GM13977 (cell line): ENCODE results near the gene SCAF4.

Source experiments
- DNase-seq: peaks from one replicate; pipeline ENCODE4 v3.0.0; 2012; ENCODE audit warnings: low spot score
- in situ Hi-C: fragments of 300-500 bp; cut with MboI; formaldehyde crosslinking; loops from one replicate; pipeline ENCODE4 v1.12.0; 2022; ENCODE audit warnings: low sequenced_read_pairs, low pct_unique_long_range_greater_than_20kb, mixed read lengths, inconsistent platforms; ENCODE audit not compliant: unreplicated experiment
- TF ChIP-seq, protein P1 (sequence below): IDR thresholded peaks from 2 replicates; pipeline ENCODE4 v1.5.1; 2012; ENCODE audit warnings: mild to moderate bottlenecking, control low read depth; ENCODE audit not compliant: insufficient read depth; ENCODE audit errors: extremely low read depth, missing control alignments

Gene SCAF4

DNA sequence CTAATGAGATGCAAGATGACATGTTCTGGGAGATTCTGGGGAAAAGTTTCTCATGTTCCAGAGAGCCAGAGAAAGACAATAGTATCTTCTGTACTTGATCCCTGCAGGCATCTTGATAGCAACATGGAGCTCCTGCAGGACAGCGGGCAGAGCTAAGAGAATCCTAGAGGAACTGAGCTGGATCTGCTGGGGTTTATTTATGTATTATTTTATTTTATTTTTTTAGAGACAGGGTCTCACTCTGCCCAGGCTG is 22.7 kb upstream of the SCAF4 start:
- in situ Hi-C loops: no loop called here
- no peak for DNase-seq
- TF ChIP-seq, protein P1, sequence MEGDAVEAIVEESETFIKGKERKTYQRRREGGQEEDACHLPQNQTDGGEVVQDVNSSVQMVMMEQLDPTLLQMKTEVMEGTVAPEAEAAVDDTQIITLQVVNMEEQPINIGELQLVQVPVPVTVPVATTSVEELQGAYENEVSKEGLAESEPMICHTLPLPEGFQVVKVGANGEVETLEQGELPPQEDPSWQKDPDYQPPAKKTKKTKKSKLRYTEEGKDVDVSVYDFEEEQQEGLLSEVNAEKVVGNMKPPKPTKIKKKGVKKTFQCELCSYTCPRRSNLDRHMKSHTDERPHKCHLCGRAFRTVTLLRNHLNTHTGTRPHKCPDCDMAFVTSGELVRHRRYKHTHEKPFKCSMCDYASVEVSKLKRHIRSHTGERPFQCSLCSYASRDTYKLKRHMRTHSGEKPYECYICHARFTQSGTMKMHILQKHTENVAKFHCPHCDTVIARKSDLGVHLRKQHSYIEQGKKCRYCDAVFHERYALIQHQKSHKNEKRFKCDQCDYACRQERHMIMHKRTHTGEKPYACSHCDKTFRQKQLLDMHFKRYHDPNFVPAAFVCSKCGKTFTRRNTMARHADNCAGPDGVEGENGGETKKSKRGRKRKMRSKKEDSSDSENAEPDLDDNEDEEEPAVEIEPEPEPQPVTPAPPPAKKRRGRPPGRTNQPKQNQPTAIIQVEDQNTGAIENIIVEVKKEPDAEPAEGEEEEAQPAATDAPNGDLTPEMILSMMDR: no peak

DNA sequence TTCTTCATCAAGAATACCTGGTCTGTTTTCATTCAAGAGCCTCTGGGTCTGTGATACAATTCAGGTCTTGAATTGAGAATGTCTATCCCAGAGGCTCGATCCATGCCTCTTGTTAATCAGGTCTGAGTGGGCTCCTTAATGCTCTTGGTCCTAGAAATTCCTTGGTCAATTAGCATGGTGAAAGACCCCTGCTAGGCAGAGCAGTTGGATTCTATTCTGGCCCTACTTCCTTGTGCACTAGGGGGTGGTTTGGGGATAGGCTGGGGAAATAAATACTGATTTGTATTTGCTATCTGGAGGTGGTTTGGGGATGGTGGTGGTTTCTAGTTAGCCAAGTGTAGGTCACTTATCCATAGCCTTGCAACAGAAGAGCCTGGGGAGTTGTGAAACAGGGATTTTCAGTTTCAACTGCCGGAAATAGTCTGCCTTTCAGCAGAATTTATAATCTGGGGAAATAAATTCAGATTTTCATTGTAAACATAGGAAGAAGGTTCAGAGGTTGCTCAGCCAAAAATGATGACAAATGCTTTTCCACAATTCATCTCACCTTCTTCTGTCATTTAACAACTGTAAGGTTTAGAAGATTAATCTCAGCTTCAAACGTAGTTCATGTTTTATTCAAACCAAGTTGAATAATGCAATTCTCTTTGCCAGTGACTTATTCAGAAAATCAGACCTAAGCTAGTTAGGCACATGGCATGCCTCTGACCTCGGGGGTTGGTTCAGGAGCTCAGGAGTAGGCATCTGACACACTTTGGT is 22.2 kb upstream of the SCAF4 start:
- TF ChIP-seq, protein P1: no peak
- in situ Hi-C loops: no loop called here
- DNase-seq: no peak

DNA sequence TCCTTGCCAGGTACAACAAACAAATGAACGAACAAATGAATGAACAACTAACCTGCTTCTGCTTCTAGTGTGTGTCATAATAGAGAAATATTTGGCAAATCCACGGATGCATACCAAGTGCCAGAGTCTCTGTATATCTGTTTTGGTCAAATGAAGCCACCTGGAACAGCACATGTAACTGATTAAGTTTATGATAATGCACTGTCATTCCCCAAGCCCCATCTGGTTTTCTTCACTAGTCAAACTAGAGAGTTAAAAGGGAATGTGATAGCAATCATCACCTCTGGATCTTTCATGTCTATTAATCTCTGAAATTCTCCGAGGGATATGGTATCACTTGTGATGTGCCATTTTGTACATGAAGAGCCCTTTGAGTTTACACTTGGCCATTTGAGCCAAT is 21.0 kb upstream of the SCAF4 start:
- TF ChIP-seq, protein P1: no peak
- in situ Hi-C loops: no loop called here
- no peak for DNase-seq

DNA sequence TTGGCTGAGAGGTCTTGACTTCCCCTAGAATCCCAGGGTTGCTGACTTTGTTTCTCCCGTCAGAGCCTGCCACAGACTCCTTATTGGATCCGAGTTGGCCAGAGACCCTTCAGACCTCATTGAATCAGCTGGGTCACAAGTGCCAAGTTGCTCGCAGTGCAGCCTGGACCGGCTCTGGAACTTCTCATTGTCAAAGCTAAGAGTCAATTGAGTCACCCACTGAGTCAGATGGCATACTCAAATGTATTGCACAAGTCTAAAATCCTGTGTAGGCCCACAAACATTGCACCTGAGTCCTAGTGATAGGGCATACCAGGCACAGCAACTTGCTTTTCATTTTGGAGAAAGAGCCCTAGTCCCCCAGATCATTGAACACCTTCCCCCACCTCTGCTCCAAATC is 20.4 kb upstream of the SCAF4 start:
- TF ChIP-seq, protein P1: no peak
- in situ Hi-C loops: no loop called here
- DNase-seq: no peak

DNA sequence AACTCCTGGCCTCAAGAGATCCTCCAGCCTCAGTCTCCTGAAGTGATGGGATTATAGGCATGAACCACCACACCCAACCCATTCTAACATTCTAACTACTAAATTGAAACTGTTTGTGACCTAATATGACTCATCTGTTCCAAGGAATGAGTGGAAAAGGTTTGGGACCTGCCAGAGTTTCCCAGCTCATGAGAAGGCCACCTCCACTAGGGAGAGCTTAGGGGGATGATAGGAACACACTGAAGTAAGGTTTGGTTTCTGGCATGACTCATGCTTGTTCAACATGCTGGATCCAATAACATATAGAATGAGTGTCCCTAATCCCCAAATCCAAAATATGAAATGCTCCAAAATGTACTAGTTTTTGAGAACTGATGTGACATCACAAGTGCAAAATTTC is 18.9 kb upstream of the SCAF4 start:
- DNase-seq: no peak
- in situ Hi-C loops: no loop called here
- TF ChIP-seq, protein P1: no peak

DNA sequence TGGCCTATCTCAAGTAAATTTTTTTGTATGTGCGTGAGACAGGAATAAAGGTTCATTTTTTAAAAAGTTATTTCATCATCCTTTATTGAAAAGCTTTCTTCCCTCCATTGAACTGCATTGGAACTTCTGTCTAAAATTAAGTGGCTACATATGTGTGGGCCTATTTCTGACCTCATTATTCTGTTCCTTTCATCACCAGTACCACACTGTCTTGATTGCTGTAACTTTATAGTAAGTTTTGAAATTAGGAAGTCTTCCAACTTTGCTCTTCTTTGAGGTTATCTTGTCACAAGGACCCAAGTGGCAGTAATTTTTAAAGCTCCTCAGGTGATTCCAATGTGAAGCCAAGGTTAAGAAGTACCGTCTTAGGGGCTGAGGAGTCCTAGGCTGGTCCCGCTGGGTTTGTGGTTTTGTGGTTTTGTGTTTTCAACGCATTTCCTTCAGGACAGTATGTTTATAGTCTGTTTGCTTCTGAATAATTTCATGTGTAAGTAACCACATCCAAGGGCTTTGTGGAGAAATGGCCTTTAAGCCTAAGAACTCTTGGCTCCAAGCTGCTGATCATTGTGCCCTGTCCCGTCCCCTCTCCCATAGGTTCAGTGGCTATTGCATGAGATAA is 12.4 kb upstream of the SCAF4 start:
- no peak for DNase-seq
- TF ChIP-seq, protein P1: no peak
- in situ Hi-C loops: no loop called here
